ENCODE results near the gene EXO1.
"Not testable (repeated sequence)": the region's sequence is repeated elsewhere in the genome, so short reads cannot be mapped to it uniquely, and the experiment has no call there.

EXO1 gene

DNA sequence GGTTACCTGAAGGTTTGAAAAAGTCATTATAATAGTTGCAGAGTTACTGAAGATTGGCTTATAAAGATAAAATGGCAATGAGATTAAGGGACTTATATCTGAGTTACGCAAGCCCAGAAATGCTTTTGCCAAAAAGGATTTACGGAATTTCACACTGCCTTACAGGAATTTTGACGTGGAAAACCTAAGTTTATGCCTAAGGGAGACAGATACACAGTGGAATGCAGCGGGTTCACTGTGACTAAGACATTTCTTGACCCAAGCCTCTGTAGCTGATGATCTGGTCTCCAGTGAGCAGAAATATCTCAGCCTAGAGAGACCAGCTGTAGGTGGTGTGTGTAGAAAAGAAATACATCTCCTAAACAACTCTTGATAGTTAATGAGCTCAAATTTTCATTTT lies 10.1 kb upstream of the EXO1 start:
- DNase-seq, result no peak

DNA sequence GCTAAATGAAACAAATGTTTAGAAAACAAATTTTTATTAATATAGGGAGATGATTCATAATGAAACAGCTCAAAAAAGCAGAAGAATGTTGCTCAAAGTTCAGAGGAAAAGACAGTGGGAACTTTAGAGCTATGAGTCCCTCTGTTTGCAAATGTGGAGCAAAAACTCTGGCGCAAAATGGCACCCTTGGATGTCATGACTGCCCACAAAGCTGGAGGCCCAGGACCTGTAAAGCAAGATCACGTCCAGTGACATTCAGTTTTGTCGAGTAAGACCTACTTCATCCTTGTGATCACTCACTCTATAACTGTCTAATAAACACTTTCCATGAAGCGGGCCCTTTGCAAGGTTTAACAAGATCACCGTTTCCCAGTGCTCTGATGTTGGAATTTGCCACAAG lies 9.1 kb upstream of the EXO1 start:
- no peak for DNase-seq

DNA sequence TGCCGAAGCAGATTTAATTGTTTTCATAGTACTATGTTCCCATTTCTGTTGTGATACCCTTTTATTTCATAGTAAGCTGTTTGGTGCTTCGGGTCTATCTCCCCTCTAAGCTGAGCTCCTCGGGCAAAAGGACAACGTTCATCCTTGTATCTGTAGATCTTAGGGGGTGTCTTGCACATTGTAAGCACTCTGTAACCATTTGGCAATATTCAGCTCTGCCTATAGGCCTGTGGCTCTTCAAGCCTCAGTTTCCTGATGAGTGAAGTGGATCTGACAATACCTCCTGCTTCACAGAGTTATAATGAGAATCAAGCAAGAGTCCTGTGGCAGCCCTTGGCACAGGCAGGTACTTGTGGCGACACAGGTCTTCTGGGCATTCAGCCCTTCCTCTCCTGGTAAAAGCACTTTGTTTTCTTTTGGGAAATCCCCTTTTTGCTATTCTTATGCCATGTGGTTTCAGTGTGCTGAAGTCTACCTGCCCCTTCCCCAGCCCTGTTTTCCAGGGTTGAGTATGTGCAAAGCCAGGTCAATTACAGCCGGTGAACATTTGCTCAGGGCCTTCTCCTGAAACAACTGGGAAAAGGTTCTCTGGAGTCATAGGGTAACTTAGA lies 8.5 kb upstream of the EXO1 start:
- DNase-seq, result no peak

DNA sequence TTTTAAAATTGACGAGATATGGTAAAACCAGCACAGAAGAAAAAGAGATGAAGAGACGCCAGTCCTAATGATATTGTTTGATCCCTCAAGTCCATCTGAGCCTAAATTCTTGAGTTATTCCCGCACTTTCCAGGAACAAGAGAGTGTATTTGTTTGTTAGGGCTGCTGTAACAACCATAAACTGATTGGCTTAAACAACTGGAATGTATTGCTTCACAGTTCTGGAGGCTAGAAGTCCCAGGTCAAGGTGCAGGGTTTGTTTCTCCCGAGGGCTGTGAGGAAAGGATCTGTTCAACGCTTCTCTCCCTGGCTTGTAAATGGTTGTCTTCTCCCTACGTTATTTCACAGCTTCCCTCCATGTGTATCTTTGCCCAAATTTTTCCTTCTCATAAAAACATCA lies 7.8 kb upstream of the EXO1 start:
- DNase-seq, result no peak

DNA sequence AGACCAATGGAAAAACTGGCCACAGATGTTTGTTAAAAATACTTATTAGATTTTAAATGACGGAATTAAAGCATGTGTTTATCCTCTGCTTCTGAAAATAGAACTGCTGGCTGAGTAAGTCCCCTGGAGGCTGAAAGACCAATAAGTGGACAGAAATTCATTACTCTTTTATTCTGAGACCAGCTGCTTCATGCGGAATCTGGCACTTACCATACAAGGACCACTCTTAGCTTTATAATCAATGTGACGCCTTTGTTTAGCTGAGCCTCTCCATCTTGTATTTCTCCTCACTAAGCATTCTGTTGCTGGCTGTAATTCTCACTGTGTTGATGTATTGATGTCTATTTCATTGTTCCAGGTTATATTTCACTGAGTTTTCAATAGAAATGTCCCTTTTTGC lies 6.3 kb upstream of the EXO1 start:
- DNase-seq, result no peak

DNA sequence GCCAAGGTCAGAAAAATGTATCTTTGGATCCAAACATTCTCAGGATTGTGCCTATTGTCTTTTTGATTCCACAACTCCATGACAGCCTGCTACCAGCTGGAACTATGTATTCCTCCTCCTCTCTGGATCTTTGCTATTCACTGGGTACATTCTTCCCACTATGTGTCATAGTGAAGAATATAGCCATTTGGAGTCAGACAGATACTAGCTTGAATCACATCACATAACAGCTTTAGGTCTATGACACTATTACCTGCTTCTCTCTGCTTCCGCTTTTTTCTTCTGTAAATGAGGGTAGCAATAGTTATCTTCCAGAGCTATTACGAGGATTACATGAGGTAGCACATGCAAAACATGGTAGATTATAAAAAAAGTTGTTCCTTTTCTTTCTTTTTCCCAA lies 5.4 kb upstream of the EXO1 start:
- DNase-seq, result no peak

DNA sequence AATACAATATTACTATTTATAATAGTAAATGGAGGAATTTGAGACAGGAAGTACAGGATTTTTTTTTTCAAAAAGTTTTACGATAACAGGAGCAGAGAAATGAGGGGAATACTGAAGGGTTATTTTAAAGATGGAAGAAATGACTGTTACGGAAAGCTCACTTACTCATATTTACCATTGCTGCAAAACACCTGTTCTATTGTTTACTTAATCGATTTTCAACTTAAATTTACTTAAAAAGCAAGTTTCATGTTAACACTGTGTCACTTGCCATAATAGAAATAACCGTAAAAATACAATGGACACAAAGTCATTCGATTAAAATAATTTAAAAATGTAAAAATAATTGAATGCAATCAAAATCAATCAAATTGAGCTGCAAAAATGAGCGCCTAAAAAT lies 3.4 kb upstream of the EXO1 start:
- no peak for DNase-seq

DNA sequence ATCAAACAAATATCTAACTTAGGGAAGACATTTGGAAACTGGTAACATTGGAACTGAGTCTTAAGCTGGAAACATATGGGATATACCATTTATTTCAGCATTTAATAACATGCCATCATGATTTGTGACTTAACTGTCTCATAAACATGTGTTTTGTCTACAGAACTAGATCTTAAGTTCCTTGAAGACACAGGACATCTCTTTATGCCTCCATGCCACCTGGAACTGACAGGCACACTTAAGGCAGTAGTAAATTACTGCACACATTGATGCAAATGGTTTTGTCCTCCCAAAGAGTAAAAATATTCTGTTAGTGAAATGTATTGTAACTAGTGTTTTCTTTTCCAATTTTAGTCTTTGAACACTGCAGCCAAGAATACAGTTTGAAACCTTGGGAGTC lies 1.6 kb upstream of the EXO1 start:
- no peak for DNase-seq

DNA sequence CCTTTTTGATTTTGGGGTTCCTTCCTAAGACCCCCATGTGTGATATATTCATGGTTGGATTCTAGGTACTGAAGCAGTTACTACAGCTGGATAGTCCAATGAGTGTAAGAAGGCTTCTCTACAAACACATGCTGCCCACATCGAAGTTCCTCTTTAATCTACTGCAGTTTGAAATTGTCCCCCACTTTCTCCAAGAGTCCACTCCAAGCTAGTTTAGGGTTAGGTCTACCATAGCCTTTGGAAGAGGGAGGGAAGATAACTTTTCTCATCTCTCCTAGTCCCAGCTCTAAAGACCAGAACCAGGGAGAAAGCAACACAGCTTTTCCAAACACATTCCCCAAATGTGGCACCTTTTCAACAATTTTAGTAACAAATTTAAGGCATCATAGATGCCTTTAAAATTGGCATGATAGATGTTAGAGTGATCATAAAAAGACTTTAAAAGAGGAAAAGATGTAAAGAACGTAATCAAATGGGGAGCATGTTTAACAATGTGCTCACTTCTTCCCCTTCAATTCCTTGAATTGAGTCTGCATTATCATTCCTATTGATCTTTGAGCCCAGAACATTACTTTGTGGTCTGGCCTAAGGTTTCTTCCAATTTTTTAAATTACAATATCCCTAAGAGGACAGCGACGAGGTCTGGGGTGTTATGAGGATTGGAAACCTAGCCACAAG lies 1.0 kb upstream of the EXO1 start:
- DNase-seq, result no peak

DNA sequence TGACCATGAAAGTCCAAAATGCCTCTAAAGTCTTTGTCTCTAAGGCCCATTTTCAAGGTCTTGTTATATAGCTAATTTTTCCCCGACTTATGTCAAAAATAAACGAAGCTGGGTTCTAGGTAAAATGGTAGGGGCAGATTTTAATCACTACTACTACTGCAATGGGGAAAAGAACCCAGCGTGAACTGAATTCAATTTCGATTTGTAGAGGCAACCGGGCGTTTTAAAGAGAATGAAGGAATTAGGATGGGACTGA lies 536 bp upstream of the EXO1 start:
- DNase-seq, result no peak

DNA sequence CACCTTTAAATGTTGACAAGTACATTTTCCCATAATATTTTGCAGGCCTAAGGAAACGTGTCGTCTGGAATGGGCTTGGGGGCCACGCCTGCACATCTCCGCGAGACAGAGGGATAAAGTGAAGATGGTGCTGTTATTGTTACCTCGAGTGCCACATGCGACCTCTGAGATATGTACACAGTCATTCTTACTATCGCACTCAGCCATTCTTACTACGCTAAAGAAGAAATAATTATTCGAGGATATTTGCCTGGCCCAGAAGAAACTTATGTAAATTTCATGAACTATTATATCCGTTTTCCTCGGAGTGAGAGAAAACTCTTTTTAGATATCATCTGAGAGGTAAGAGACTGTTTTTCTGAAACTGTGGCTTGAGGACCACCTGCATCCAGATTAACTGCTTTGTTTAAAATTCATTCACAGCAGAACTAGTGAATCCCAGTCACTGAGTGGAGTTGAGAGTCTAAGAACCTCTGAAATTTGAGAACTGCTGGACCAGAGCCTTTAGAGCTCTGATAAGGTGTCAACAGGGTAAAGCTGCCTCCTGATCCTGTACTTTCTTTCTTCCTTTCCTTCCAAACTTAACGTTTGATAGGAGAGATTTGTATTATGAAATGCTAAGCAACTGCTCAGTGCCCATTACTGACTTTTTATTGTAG lies 811 bp downstream of the EXO1 start:
- DNase-seq, result peak; percentile 56

DNA sequence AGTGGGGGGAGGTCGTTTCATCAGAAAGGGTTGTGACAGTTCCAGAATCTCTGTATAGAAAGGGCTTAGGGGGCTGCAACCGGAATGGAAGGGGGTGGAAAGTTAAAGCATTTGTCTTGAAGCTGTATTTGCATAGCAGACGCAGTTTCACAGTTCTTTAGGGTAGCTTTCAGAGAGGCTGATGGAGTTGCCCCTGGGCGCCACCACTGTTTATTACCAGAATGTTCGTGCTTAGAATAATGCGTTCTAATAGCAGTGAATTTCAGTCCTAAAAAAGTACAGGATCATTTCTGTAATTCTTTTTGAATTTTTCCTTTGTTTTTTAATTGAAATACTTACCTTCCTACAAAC lies 1.3 kb downstream of the EXO1 start:
- no peak for DNase-seq

DNA sequence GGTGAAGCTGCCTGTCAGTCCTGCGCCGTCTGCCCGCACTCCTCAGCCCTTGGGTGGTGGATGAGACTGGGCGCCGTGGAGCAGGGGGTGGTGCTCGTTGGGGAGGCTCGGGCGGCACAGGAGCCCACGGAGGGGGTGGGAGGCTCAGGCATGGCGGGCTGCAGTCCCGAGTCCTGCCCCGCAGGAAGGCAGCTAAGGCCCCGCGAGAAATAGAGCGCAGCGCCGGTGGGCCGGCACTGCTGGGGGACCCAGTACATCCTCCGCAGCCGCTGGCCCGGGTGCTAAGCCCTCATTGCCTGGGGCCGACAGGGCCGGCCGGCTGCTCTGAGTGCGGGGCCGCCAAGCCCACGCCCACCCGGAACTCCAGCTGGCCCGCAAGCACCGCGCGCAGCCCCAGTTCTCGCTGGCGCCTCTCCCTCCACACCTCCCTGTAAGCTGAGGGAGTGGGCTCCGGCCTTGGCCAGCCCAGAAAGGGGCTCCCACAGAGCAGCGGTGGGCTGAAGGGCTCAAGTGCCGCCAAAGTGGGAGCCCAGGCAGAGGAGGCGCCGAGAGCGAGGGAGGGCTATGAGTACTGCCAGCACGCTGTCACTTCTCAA lies 7.6 kb downstream of the EXO1 start:
- DNase-seq, result not testable (repeated sequence)

DNA sequence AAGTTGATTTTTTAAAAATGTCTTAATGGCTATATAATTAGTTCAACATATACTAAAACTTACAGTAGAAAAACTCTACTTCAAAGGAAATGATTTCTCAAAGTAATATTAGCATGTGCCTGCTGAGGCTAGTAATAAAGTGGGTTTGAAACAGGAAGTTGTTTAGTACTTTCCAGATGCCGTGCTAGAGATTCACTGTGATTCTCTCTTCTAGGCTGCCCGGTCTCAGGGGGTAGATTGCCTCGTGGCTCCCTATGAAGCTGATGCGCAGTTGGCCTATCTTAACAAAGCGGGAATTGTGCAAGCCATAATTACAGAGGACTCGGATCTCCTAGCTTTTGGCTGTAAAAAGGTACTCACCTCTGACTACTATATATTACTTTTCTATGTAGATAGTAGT lies 9.1 kb downstream of the EXO1 start:
- DNase-seq, result no peak

DNA sequence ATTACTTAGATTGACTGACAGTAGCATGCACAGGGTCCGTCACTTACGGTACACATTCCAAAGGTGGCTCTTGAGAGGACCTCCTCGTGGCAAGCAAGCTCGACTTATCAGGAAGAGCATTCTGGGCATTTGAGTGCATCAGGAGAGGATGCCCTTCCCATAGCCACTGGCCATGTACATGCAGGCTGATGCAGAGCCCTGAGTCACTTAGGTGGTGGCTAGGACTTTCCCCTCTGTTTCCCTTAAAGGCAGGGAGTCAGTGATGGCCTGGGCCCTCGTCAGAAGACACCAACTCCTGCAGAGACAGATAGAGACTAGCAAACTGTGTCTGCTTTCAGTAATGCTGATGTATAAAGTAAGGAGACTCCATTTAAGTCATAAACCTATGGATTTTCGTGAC lies 12.9 kb downstream of the EXO1 start:
- no peak for DNase-seq

DNA sequence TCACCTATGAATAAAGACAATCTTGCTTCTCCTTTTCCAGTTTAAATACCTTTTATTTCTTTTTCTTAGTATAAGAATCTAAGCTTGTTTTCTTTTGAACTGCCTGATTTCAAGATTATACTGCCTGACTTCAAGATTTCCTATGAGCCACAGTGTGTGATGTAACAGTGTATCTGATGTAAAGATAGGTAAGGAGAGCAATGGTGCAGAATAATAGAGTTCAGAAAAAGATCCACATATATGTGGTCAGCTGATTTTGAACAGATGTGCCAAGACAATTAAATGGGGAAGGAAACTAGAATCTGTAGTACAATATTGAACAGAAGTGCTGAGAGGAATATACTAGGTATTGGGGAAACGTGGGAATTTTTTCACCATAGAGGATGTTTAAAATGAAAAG lies 21.0 kb downstream of the EXO1 start:
- no peak for DNase-seq

DNA sequence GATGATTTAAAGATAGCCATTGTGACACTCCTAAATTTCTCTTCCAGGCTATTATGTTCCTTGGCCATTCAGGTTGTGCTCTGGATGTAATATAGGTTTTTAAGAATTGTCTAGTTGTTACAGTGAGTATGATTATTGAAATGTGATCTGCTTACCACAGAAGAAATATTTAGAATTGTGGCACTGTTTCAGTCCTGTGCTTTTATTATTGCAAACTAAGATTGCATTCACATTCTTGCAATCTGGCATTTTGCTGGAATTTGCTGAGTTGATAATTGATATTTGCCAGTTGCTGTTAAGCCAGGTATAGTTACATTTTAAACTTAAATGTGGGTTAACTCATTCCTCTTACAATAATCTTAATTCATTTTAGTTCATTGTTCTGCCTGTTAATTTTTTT lies 22.3 kb downstream of the EXO1 start:
- no peak for DNase-seq

DNA sequence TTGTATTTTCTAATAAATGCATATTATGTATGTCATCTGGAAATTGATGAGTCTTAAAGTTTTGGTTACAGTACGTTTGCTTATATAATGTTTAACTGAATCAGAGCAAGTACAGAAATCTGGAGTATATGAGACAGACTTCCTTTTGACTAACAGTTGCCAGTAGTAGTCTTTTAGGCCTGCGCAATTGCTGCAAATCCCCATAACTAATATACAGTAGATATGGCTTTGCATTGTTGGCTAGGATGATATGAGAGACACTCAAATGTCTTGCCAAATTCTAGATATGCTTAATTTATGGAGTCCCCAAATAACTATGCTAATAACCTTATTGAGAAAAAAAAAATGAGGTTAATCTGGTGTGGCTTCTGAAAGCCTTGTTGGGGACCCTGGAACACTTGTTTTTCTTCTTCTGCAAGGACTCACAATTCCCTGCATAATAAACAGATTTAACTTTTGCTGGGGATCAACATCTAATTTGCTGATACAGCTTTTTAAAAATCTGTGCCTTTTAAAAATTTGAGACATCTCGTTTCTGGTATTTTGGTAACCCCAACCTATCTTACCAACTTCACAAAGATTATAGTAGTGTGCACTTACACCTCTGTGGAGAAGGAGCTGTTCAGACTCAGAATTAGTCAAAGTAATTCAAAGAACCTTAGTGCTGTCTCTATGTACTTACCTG lies 22.9 kb downstream of the EXO1 start:
- DNase-seq, result no peak

DNA sequence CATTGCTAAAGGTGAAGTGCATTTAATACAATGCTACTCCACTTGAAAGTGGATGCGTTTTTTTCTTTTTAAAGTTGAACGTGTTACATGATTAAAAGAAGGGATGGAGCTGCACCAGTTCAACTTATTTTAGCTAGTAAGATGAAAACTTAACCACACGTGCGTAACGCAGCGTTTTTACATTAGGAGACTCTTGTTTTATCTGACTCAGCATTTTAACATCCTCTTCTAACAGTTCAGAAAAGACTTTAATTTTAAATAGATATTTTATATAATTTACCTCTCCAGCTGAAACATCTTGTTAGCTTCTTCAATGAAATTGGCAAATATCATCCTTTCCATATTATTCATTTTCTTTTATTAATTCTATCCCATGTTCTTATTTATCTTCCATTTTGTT lies 33.4 kb downstream of the EXO1 start:
- no peak for DNase-seq

DNA sequence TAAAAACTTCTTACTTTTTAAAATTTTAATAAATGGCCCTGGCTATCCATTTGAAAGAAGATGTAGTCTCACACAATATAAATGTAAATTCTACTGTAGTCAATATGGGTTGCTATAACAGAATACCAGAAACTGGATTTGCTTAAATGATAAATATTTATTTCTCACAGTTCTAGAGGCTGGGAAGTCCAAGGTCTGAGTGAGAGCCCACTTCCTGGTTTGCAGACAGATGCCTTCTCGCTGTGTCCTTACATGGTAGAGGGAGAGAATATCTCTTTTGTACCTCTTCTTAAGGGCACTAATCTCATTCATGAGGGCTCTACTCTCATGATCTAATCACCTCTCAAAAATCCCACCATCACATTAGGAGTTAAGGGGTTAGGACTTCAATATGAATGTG lies 35.2 kb downstream of the EXO1 start:
- DNase-seq, result peak; percentile 53

DNA sequence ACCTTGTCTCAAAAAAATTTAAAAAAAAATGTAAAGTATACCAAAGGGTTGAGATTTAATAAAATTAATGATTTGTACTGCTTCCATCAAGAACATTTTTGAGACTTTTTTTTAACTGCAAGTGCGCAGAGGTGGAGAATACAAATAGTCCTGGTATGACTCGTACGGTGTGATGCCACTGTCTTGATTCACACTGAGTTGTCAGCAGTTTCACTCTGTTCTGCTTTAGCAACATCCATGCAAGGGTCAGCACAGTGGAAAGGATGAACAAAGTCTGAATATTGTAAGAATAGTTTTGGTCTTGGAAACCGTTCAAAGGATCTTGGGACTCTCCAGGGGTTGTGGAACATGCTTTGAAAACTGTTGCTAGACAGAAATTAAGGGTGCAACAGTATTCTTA lies 40.2 kb downstream of the EXO1 start:
- no peak for DNase-seq

DNA sequence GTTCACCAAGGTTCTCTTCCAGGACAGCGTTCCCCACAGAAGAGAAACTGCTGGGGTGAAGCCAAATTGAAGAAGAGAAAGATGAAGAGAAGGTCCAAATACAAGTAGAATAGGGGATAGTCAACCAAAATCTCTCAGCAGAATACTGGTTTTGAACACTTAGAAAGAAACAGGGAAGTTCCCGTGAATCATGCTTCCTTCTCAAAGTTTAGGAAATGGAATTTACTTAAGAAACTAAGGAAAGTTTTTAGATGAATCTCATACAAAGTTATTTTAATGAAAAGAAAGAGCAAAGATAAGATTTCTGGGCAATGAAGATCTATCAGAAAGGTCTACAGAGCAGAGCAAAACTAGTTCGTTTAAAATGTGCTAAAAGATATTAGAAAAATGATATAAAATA lies 43.3 kb downstream of the EXO1 start:
- DNase-seq, result no peak

DNA sequence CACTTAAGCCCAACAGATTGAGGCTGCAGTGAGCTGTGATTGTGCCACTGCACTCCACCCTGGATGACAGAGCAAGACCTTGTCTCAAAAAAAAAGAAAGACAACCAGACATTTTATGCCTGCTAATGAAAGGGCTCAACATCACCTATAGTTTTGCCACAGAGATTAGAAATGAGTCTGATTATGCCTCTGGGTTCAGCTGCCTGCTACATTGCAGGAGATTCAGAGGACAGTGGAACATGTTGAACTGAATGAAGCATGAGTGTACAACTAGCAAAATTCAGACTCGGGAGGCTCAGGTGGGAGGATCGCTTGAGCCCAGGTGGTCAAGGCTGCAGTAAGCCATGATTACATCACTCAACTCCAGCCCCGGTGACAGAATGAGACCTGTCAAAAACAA lies 46.0 kb downstream of the EXO1 start:
- no peak for DNase-seq

DNA sequence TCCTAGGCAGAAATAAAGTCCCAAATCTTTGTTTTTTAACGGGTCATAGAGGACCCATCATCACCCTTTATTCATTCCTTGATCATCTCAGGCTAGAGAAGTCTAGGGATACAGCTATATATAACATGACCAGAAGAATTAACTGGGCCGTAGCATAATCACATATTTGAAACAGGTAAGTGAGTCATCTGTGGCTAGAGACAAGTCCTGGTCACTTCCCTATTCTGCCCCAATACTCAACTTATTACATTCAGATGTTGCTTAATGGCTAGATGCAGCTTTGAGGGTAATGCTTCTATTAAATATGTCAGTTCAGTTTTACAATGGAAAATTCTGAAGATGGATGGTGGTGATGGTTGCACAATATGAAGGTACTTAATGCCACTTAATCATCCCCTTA lies 47.0 kb downstream of the EXO1 start:
- DNase-seq, result no peak

DNA sequence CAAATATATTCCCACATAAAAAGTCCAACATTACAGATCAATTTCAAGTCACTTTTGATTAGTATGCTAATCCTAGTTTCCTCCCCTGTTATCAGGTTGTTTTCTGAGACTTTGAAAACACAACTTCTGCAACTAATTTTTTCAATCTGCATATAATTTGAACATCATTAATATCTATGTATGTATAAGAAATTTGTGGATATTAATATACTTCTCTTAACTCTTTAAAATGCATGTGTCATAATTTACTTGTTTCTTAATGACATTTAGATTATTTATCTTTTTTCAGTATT lies 48.6 kb downstream of the EXO1 start:
- DNase-seq, result no peak
